HepG2 (cell line): ENCODE data around the gene ATN1. TPM values are rescaled to one million over a fixed set of nuclear protein-coding genes. Genes with fewer than 3 reads are reported as not detected.
A peak's percentile ranks its signal among the peaks of the same experiment; 100 is the strongest.

ENCODE experiments used
- ARNT ChIP-seq: fragments of 450-650 bp; IDR thresholded peaks from 2 replicates; pipeline ENCODE4 v1.6.1; 2017
- GABPB1 ChIP-seq: IDR thresholded peaks from 2 replicates; pipeline ENCODE4 v1.6.1; 2016; ENCODE audit warnings: mild to moderate bottlenecking, missing genetic modification reagents, moderate library complexity, missing compliant biosample characterization
- GMEB1 ChIP-seq: sonication (generic); formaldehyde crosslinking; IDR thresholded peaks from 2 replicates; pipeline ENCODE4 v1.5.1; 2020; ENCODE audit warnings: missing genetic modification reagents, mild to moderate bottlenecking, borderline replicate concordance
- HMGXB4 ChIP-seq, 2 experiments: sonication (generic) in 1 of 2; formaldehyde crosslinking in 1 of 2; IDR thresholded peaks; 2 replicates each; pipeline versions ENCODE4 v1.4.0 to v1.6.1; 2018 to 2020; ENCODE audit warnings: missing genetic modification reagents in 2 of 2, borderline replicate concordance in 1 of 2, low read depth in 1 of 2, mild to moderate bottlenecking in 1 of 2, missing biosample characterization in 1 of 2
- IRX3 ChIP-seq: sonication (generic); formaldehyde crosslinking; IDR thresholded peaks from 2 replicates; pipeline ENCODE4 v1.8.1; 2023; ENCODE audit warnings: mild to moderate bottlenecking, low read depth, missing genetic modification reagents, borderline replicate concordance
- KAT7 ChIP-seq: IDR thresholded peaks from 2 replicates; pipeline ENCODE4 v1.6.1; 2018; ENCODE audit warnings: borderline replicate concordance, missing compliant biosample characterization
- POLR2G ChIP-seq: fragments of 200-400 bp; formaldehyde crosslinking; IDR thresholded peaks from 2 replicates; pipeline ENCODE4 v1.6.1; 2018; ENCODE audit warnings: mild to moderate bottlenecking, low read depth, low read length, moderate library complexity
- RFX3 ChIP-seq: IDR thresholded peaks from 2 replicates; pipeline ENCODE4 v1.6.1; 2016; ENCODE audit warnings: missing biosample characterization, missing genetic modification reagents
- TGIF2 ChIP-seq: IDR thresholded peaks from 2 replicates; pipeline ENCODE4 v1.6.1; 2016; ENCODE audit warnings: control low read depth, missing compliant biosample characterization
- TP53 ChIP-seq: sonication (generic); formaldehyde crosslinking; conservative IDR thresholded peaks from 2 replicates; pipeline ENCODE4 v1.4.0; 2020; ENCODE audit warnings: missing genetic modification reagents
- ZBTB42 ChIP-seq: sonication (generic); formaldehyde crosslinking; IDR thresholded peaks from 2 replicates; pipeline ENCODE4 v1.5.0; 2020; ENCODE audit warnings: mild to moderate bottlenecking, missing genetic modification reagents
- ZBTB44 ChIP-seq: sonication (generic); formaldehyde crosslinking; IDR thresholded peaks from 2 replicates; pipeline ENCODE4 v1.4.0; 2020; ENCODE audit warnings: missing genetic modification reagents
- ZNF589 ChIP-seq: sonication (generic); formaldehyde crosslinking; conservative IDR thresholded peaks from 2 replicates; pipeline ENCODE4 v1.8.0; 2022; ENCODE audit warnings: mild to moderate bottlenecking, moderate library complexity, missing genetic modification reagents
- ZNF747 ChIP-seq: sonication (generic); formaldehyde crosslinking; IDR thresholded peaks from 2 replicates; pipeline ENCODE4 v1.8.1; 2023; ENCODE audit warnings: missing genetic modification reagents, mild to moderate bottlenecking, borderline replicate concordance
- polyA plus RNA-seq, 8 experiments: library from polyadenylated mRNA; depleted of rRNA in 3 of 8; stranded (reverse) in 7 of 8; unstranded in 1 of 8; fragments of >200 nt; fragmentation: Illumina TruSeq in 4 of 8; extraction: Trizol in 4 of 8; gene quantifications; 2 replicates each; pipeline versions ENCODE4 v1.2.1 to v1.2.3, GENCODE V29; 2011 to 2016; ENCODE audit warnings: low read depth in 4 of 8, missing spikeins in 1 of 8, mixed read lengths in 1 of 8; ENCODE audit not compliant: insufficient read depth in 1 of 8
- total RNA-seq, 5 experiments: library from RNA; depleted of rRNA; stranded (reverse); fragments of >200 nt; fragmentation: Illumina TruSeq; extraction: Trizol; gene quantifications; 2 replicates each; pipeline ENCODE4 v1.2.3, GENCODE V29; 2016; ENCODE audit warnings: low read depth in 1 of 5
- TF ChIP-seq, protein P1 (sequence below): sonication (generic); formaldehyde crosslinking; IDR thresholded peaks from 2 replicates; pipeline ENCODE4 v1.5.0; 2020; ENCODE audit warnings: missing genetic modification reagents
- TF ChIP-seq, protein P2 (sequence below): sonication (generic); formaldehyde crosslinking; IDR thresholded peaks from 2 replicates; pipeline ENCODE4 v1.4.0; 2020; ENCODE audit warnings: missing genetic modification reagents, borderline replicate concordance
- TF ChIP-seq, protein P3 (sequence below): IDR thresholded peaks from 2 replicates; pipeline ENCODE4 v1.6.1; 2016; ENCODE audit warnings: mild to moderate bottlenecking, missing biosample characterization, missing genetic modification reagents

The ATN1 gene
- total and polyA plus RNA-seq, 2 of the 13 experiments (the other 11 are each of a cell fraction or from before 2014, with no cell fraction given): 2.1 to 8.6 TPM

GRCh38 chr12:6927379-6928021 lies at the start of gene ATN1 (continued):
- TF ChIP-seq ARNT: no peak
- TF ChIP-seq, protein P1, sequence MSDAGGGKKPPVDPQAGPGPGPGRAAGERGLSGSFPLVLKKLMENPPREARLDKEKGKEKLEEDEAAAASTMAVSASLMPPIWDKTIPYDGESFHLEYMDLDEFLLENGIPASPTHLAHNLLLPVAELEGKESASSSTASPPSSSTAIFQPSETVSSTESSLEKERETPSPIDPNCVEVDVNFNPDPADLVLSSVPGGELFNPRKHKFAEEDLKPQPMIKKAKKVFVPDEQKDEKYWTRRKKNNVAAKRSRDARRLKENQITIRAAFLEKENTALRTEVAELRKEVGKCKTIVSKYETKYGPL (CRISPR knock-in tag): no peak
- TF ChIP-seq ZNF589 (CRISPR knock-in tag): 0 out of 2 replicates have a peak, but pooled peaks have one; percentile 37
- TF ChIP-seq, protein P2, sequence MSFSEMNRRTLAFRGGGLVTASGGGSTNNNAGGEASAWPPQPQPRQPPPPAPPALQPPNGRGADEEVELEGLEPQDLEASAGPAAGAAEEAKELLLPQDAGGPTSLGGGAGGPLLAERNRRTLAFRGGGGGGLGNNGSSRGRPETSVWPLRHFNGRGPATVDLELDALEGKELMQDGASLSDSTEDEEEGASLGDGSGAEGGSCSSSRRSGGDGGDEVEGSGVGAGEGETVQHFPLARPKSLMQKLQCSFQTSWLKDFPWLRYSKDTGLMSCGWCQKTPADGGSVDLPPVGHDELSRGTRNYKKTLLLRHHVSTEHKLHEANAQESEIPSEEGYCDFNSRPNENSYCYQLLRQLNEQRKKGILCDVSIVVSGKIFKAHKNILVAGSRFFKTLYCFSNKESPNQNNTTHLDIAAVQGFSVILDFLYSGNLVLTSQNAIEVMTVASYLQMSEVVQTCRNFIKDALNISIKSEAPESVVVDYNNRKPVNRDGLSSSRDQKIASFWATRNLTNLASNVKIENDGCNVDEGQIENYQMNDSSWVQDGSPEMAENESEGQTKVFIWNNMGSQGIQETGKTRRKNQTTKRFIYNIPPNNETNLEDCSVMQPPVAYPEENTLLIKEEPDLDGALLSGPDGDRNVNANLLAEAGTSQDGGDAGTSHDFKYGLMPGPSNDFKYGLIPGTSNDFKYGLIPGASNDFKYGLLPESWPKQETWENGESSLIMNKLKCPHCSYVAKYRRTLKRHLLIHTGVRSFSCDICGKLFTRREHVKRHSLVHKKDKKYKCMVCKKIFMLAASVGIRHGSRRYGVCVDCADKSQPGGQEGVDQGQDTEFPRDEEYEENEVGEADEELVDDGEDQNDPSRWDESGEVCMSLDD: no peak
- TF ChIP-seq RFX3 (CRISPR knock-in tag): no peak
- peak; percentile 75 for TF ChIP-seq POLR2G
- TF ChIP-seq ZBTB42: no peak; the same call in 1 of the 2 replicates
- TF ChIP-seq GABPB1 (CRISPR knock-in tag): peak; percentile 54; the same call in 1 of the 2 replicates
- TF ChIP-seq, protein P3, sequence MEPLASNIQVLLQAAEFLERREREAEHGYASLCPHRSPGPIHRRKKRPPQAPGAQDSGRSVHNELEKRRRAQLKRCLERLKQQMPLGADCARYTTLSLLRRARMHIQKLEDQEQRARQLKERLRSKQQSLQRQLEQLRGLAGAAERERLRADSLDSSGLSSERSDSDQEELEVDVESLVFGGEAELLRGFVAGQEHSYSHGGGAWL (CRISPR knock-in tag): 0 out of 2 replicates have a peak, but pooled peaks have one; percentile 32
- no peak for TF ChIP-seq ZNF747
- TF ChIP-seq TP53 (CRISPR knock-in tag): no peak
- peak; percentile 55; the same call in 1 of the 2 replicates for TF ChIP-seq KAT7
- no peak for TF ChIP-seq TGIF2 (CRISPR knock-in tag)
- peak in 1 of 2 experiments; percentile 85; a peak in 3 of 4 replicates for TF ChIP-seq HMGXB4 (CRISPR knock-in tag; IDR thresholded peaks at IDR 0.05; ENCODE audit: borderline replicate concordance in 1 of 2, low read depth in 1 of 2)
- TF ChIP-seq ZBTB44 (CRISPR knock-in tag): no peak
- no peak for TF ChIP-seq IRX3 (CRISPR knock-in tag)
- no peak for TF ChIP-seq GMEB1 (CRISPR knock-in tag)
